HepG2 (cell line): ENCODE data around the gene RGS19. TPM values are rescaled to one million over a fixed set of nuclear protein-coding genes. Genes with fewer than 3 reads are reported as not detected.
A peak's percentile ranks its signal among the peaks of the same experiment; 100 is the strongest.

Source experiments
- AGO2 ChIP-seq: fragments of 200-400 bp; formaldehyde crosslinking; optimal IDR thresholded peaks from 2 replicates; pipeline ENCODE3; 2017; ENCODE audit warnings: mild to moderate bottlenecking, low read depth, low read length, moderate library complexity
- EEA1 ChIP-seq: sonication (generic); formaldehyde crosslinking; IDR thresholded peaks from 2 replicates; pipeline ENCODE4 v1.5.1; 2020; ENCODE audit warnings: mild to moderate bottlenecking, missing genetic modification reagents, borderline replicate concordance
- JUNB ChIP-seq: sonication (generic); formaldehyde crosslinking; IDR thresholded peaks from 2 replicates; pipeline ENCODE4 v1.8.0; 2022; ENCODE audit warnings: missing genetic modification reagents, mild to moderate bottlenecking, borderline replicate concordance
- NCOR1 ChIP-seq: fragments of 200-600 bp; sonication (generic); IDR thresholded peaks from 2 replicates; pipeline ENCODE4 v1.7.0; 2017; ENCODE audit warnings: antibody characterized with exemption, low read length, borderline replicate concordance
- PRDM4 ChIP-seq: sonication (generic); formaldehyde crosslinking; IDR thresholded peaks from 2 replicates; pipeline ENCODE4 v1.9.0; 2021; ENCODE audit warnings: missing genetic modification reagents, borderline replicate concordance
- REL ChIP-seq: sonication (generic); formaldehyde crosslinking; conservative IDR thresholded peaks from 2 replicates; pipeline ENCODE4 v1.8.0; 2022; ENCODE audit warnings: mild to moderate bottlenecking, missing genetic modification reagents, moderate library complexity
- TP53 ChIP-seq: sonication (generic); formaldehyde crosslinking; conservative IDR thresholded peaks from 2 replicates; pipeline ENCODE4 v1.4.0; 2020; ENCODE audit warnings: missing genetic modification reagents
- ZBTB1 ChIP-seq: sonication (generic); formaldehyde crosslinking; IDR thresholded peaks from 2 replicates; pipeline ENCODE4 v1.4.0; 2020; ENCODE audit warnings: missing genetic modification reagents, borderline replicate concordance
- ZFP36L1 ChIP-seq: sonication (generic); formaldehyde crosslinking; IDR thresholded peaks from 2 replicates; pipeline ENCODE4 v1.8.0; 2022; ENCODE audit warnings: mild to moderate bottlenecking, missing genetic modification reagents, moderate library complexity
- ZFP91 ChIP-seq: sonication (generic); formaldehyde crosslinking; IDR thresholded peaks from 2 replicates; pipeline ENCODE4 v1.9.0; 2022; ENCODE audit warnings: missing genetic modification reagents, mild to moderate bottlenecking, borderline replicate concordance
- ZMAT5 ChIP-seq: sonication (generic); formaldehyde crosslinking; IDR thresholded peaks from 2 replicates; pipeline ENCODE4 v1.5.0; 2020; ENCODE audit warnings: mild to moderate bottlenecking, low read depth, missing genetic modification reagents, borderline replicate concordance
- ZMYM3 ChIP-seq: sonication (generic); formaldehyde crosslinking; IDR thresholded peaks from 2 replicates; pipeline ENCODE4 v1.5.1; 2020; ENCODE audit warnings: mild to moderate bottlenecking, missing genetic modification reagents
- ZNF318 ChIP-seq: sonication (generic); formaldehyde crosslinking; IDR thresholded peaks from 2 replicates; pipeline ENCODE4 v1.4.0; 2020; ENCODE audit warnings: mild to moderate bottlenecking, missing genetic modification reagents
- ZNF839 ChIP-seq: sonication (generic); formaldehyde crosslinking; IDR thresholded peaks from 2 replicates; pipeline ENCODE4 v1.4.0; 2020; ENCODE audit warnings: missing genetic modification reagents, mild to moderate bottlenecking, borderline replicate concordance
- ZNF879 ChIP-seq: sonication (generic); formaldehyde crosslinking; IDR thresholded peaks from 2 replicates; pipeline ENCODE4 v1.8.1; 2023; ENCODE audit warnings: missing genetic modification reagents
- polyA plus RNA-seq, 8 experiments: library from polyadenylated mRNA; depleted of rRNA in 3 of 8; stranded (reverse) in 7 of 8; unstranded in 1 of 8; fragments of >200 nt; fragmentation: Illumina TruSeq in 4 of 8; extraction: Trizol in 4 of 8; gene quantifications; 2 replicates each; pipeline versions ENCODE4 v1.2.1 to v1.2.3, GENCODE V29; 2011 to 2016; ENCODE audit warnings: low read depth in 4 of 8, missing spikeins in 1 of 8, mixed read lengths in 1 of 8; ENCODE audit not compliant: insufficient read depth in 1 of 8
- total RNA-seq, 5 experiments: library from RNA; depleted of rRNA; stranded (reverse); fragments of >200 nt; fragmentation: Illumina TruSeq; extraction: Trizol; gene quantifications; 2 replicates each; pipeline ENCODE4 v1.2.3, GENCODE V29; 2016; ENCODE audit warnings: low read depth in 1 of 5

The RGS19 gene
- total and polyA plus RNA-seq, 2 of the 13 experiments (the other 11 are each of a cell fraction or from before 2014, with no cell fraction given) = 10.7 to 11.9 TPM

- TF ChIP-seq ZNF318 (CRISPR knock-in tag) = peak; percentile 62; the same call in 1 of the 2 replicates
- TF ChIP-seq ZBTB1 = 0 out of 2 replicates have a peak, but pooled peaks have one; percentile 20
- 0 out of 2 replicates have a peak, but pooled peaks have one; percentile 19 for TF ChIP-seq EEA1
- 0 out of 2 replicates have a peak, but pooled peaks have one; percentile 3 for TF ChIP-seq ZFP36L1
- no peak for TF ChIP-seq REL (CRISPR knock-in tag)
- TF ChIP-seq JUNB = peak; percentile 27; the same call in 1 of the 2 replicates
- TF ChIP-seq ZNF879 (CRISPR knock-in tag) = no peak
- no peak for TF ChIP-seq TP53 (CRISPR knock-in tag)
- no peak for TF ChIP-seq ZMAT5 (CRISPR knock-in tag)
- peak; percentile 38; the same call in 1 of the 2 replicates for TF ChIP-seq ZNF839 (CRISPR knock-in tag)
- TF ChIP-seq AGO2 = peak; percentile 71
- TF ChIP-seq ZFP91 (CRISPR knock-in tag) = peak; percentile 60
- TF ChIP-seq PRDM4 (CRISPR knock-in tag) = 0 out of 2 replicates have a peak, but pooled peaks have one; percentile 29
- no peak for TF ChIP-seq NCOR1
- 0 out of 2 replicates have a peak, but pooled peaks have one; percentile 26 for TF ChIP-seq ZMYM3
Measured at GRCh38 chr20:64023361-64024140, 55.8 kb downstream of the RGS19 start (continued).
